NCI-H2171 treated with DMSO at 0.1 percent for 48 hours (cell line): ENCODE measurements around the gene SIM1.

ENCODE experiments used
- DNase-seq: peaks from one replicate; lab custom pipeline; 2025; lab: John Stamatoyannopoulos, UW

Gene SIM1

GRCh38 chr6:100464903-100465700 lies at the start of gene SIM1:
TSS of gene SIM1 (minus strand) at chr6:100464921. CDS start at chr6:100463468, 1,453 bp downstream.
- DNase-seq, result no peak

- no peak for DNase-seq
These were observed 47.6 kb upstream of the SIM1 start for GRCh38 chr6:100512203-100512862.

GRCh38 chr6:100509101-100509500 lies 44.4 kb upstream of the SIM1 start:
- DNase-seq, result no peak

- DNase-seq, result no peak
These were observed 41.9 kb upstream of the SIM1 start for GRCh38 chr6:100506651-100507050.

GRCh38 chr6:100504786-100505737 lies 40.3 kb upstream of the SIM1 start:
- no peak for DNase-seq

GRCh38 chr6:100503043-100503705 lies 38.5 kb upstream of the SIM1 start:
- no peak for DNase-seq

GRCh38 chr6:100493206-100493888 lies 28.6 kb upstream of the SIM1 start:
- DNase-seq, result no peak

- DNase-seq, result no peak
These were observed 27.4 kb upstream of the SIM1 start for GRCh38 chr6:100491952-100492670.

- no peak for DNase-seq
These were observed 25.3 kb upstream of the SIM1 start for GRCh38 chr6:100490065-100490464.

GRCh38 chr6:100488244-100488643 lies 23.5 kb upstream of the SIM1 start:
- no peak for DNase-seq

GRCh38 chr6:100487638-100488037 lies 22.9 kb upstream of the SIM1 start:
- no peak for DNase-seq

GRCh38 chr6:100485268-100485667 lies 20.5 kb upstream of the SIM1 start:
- no peak for DNase-seq

- DNase-seq, result no peak
These were observed 19.8 kb upstream of the SIM1 start for GRCh38 chr6:100484474-100484873.

- no peak for DNase-seq
These were observed 18.0 kb upstream of the SIM1 start for GRCh38 chr6:100482698-100483097.

GRCh38 chr6:100479179-100480035 lies 14.7 kb upstream of the SIM1 start:
- peak; percentile 35 for DNase-seq

GRCh38 chr6:100475554-100476320 lies 11.0 kb upstream of the SIM1 start:
- DNase-seq, result no peak

GRCh38 chr6:100473182-100473581 lies 8.5 kb upstream of the SIM1 start:
- no peak for DNase-seq

GRCh38 chr6:100472674-100473073 lies 8.0 kb upstream of the SIM1 start:
- no peak for DNase-seq
